ENCODE data around the gene UBAP1L. TPM values are rescaled to one million over a fixed set of nuclear protein-coding genes. Genes with fewer than 3 reads are reported as not detected.

The UBAP1L gene
- total and polyA plus RNA-seq, 2 of the 4 experiments (the other 2 are of a cell fraction): 0.36 to 1.1 TPM

- Histone ChIP-seq H2BK15ac (ENCODE audit: low read depth, low read length) (no peak overlapping the region), H4K91ac (ENCODE audit: insufficient read depth, low read depth, low read length) (peak overlapping the region; percentile 53; the same call in 1 of the 2 replicates), H3K56ac (ENCODE audit: extremely low read depth, insufficient read depth, low read length) (no peak overlapping the region), H2BK20ac (ENCODE audit: low read depth, low read length) (no peak overlapping the region), H3K4me1 (ENCODE audit: control insufficient read depth, insufficient read depth, low read length) (peaks cover 16% of the 10 kb centered on the region), H3K14ac (replicated peaks; ENCODE audit: low read depth, low read length) (0 out of 2 replicates have a peak overlapping the region, but pooled peaks have one; percentile 46), H2AFZ (replicated peaks; ENCODE audit: low read length, poor library complexity) (peak overlapping the region; percentile 44), H3K4me2 (ENCODE audit: low read depth, low read length) (no peak overlapping the region), H3K9me1 (ENCODE audit: insufficient read depth, low read length) (peaks cover 18% of the 10 kb centered on the region), H3K18ac (ENCODE audit: low read depth, low read length) (no peak overlapping the region), H3K79me1 (ENCODE audit: low read depth in 1 of 2, low read length in 2 of 2) (no peaks in the 10 kb centered on the region), H3K4me3 (ENCODE audit: insufficient read depth, low read depth, low read length) (no peak overlapping the region), H3K27me3 (ENCODE audit: control insufficient read depth, insufficient read depth, low read length) (peaks cover 4% of the 10 kb centered on the region), H4K8ac (ENCODE audit: low read depth in 2 of 2, low read length in 2 of 2) (no peak overlapping the region), H3K9ac (ENCODE audit: low read depth, low read length) (no peak overlapping the region), H2AK9ac (replicated peaks; ENCODE audit: low read depth, low read length, poor library complexity) (peak overlapping the region; percentile 1), H3K4ac (ENCODE audit: low read depth, low read length) (peak overlapping the region; percentile 15; the same call in 1 of the 2 replicates), H4K5ac (ENCODE audit: low read depth, low read length) (no peak overlapping the region), H3K36me3 (ENCODE audit: control insufficient read depth, insufficient read depth, low read length) (no peaks in the 10 kb centered on the region), H2BK120ac (ENCODE audit: low read depth, low read length) (peak overlapping the region; percentile 21; the same call in 1 of the 2 replicates), H3K27ac (ENCODE audit: insufficient read depth, low read length) (no peak overlapping the region), H3K9me3 (ENCODE audit: control insufficient read depth, insufficient read depth, low read length) (peaks cover 2% of the 10 kb centered on the region; the same call in 1 of the 2 replicates), H2BK5ac (ENCODE audit: low read depth, low read length, poor library complexity, severe bottlenecking) (no peak overlapping the region), H4K20me1 (ENCODE audit: insufficient read depth, low read length) (no peaks in the 10 kb centered on the region), H2AK5ac (ENCODE audit: low read depth, low read length) (peak overlapping the region; percentile 63; the same call in 1 of the 2 replicates), H3K23ac (ENCODE audit: low read depth, low read length) (no peak overlapping the region)
- 100% methylated on average over 1 of the region's 6 CpGs; no CpG with 5 or more reads in 1 of the 2 experiments for WGBS, 2 experiments (ENCODE audit: extremely low coverage in 2 of 2, insufficient read length in 1 of 2)
- intact Hi-C loops (cut with micrococcal nuclease): loop anchor here (2.0 kb wide), 1 partner anchor 127 kb away; no protein-coding TSS in a partner anchor
- ATAC-seq (ENCODE audit: low read depth): no peak
- in situ Hi-C loops (cut with MboI; ENCODE audit: low sequenced_read_pairs): no loop called here
- POLR2A ChIA-PET (ENCODE audit: unreplicated experiment): no interaction called here
- DNase-seq: peak; percentile 45
- BruUV-seq (replicated peaks): no TSS peak
- dilution Hi-C loops (cut with HindIII; ENCODE audit: low sequenced_read_pairs, unreplicated experiment): no loop called here
- TF ChIP-seq CEBPB (IDR thresholded peaks at IDR 0.05; ENCODE audit: low read depth, low read length) (0 out of 2 replicates have a peak, but pooled peaks have one; percentile 11), BHLHE40 (IDR thresholded peaks at IDR 0.05; ENCODE audit: low read depth, low read length) (no peak)
- CTCF ChIA-PET: interaction anchor here (0.6 to 4.9 kb wide), 5 partner anchors 21 to 47 kb away, joined by 3 to 74 read pairs (median 9); no protein-coding TSS in a partner anchor
Observed at GRCh38 chr15:65055201-65055870, 59.7 kb downstream of the UBAP1L start.
